K562 (cell line): ENCODE data around the gene AP4E1.

Experiments
- CEBPB ChIP-seq: fragments of 450-650 bp; IDR thresholded peaks from 2 replicates; pipeline ENCODE4 v1.6.1; 2016; ENCODE audit warnings: missing genetic modification characterization, missing compliant biosample characterization
- CHCHD3 ChIP-seq: fragments of 250-450 bp; sonication (Bioruptor Pico); IDR thresholded peaks from 2 replicates; pipeline ENCODE4 v2.1.2; 2022; ENCODE audit warnings: mild to moderate bottlenecking
- CTCF ChIP-seq, 3 experiments: IDR thresholded peaks in 2 of 3; conservative IDR thresholded peaks in 1 of 3; 2 replicates each; pipeline ENCODE4 v1.5.1; 2011 to 2012; ENCODE audit warnings: low read length in 3 of 3, mild to moderate bottlenecking in 3 of 3, control low read depth in 2 of 3, improper control_type of control experiment in 1 of 3, inconsistent platforms in 1 of 3, low read depth in 1 of 3, mixed read lengths in 1 of 3, moderate library complexity in 1 of 3; ENCODE audit not compliant: insufficient read depth in 2 of 3
- E2F4 ChIP-seq: sonication (generic); formaldehyde crosslinking; IDR thresholded peaks from 2 replicates; pipeline ENCODE4 v1.8.0; 2022; ENCODE audit warnings: mild to moderate bottlenecking, low read depth, missing genetic modification reagents
- E4F1 ChIP-seq: fragments of 250-450 bp; sonication (Bioruptor Pico); IDR thresholded peaks from 2 replicates; pipeline ENCODE4 v1.5.0; 2021; ENCODE audit warnings: mild to moderate bottlenecking, borderline replicate concordance
- MEF2A ChIP-seq: IDR thresholded peaks from 2 replicates; pipeline ENCODE4 v1.6.1; 2011; ENCODE audit warnings: low read depth, mild to moderate bottlenecking, low read length, moderate library complexity; ENCODE audit not compliant: control insufficient read depth
- POLR2A ChIP-seq: fragments of 450-650 bp; conservative IDR thresholded peaks from 2 replicates; pipeline ENCODE4 v1.6.1; 2016

GRCh38 chr15:51049081-51049480 lies 140.6 kb downstream of the AP4E1 start:
- TF ChIP-seq POLR2A: no peak
- TF ChIP-seq CEBPB: no peak
- no peak for TF ChIP-seq E4F1
- no peak for TF ChIP-seq CTCF (IDR thresholded peaks at IDR 0.05 in 2 of 3, conservative IDR thresholded peaks at IDR 0.05 in 1 of 3; ENCODE audit: insufficient read depth in 2 of 3, low read depth in 1 of 3, low read length in 3 of 3)
- no peak for TF ChIP-seq CHCHD3 (CRISPR knock-in tag)
- TF ChIP-seq MEF2A: no peak
- TF ChIP-seq E2F4 (CRISPR knock-in tag): no peak
